Thyroid gland (tissue), 4 donors: ENCODE data around the gene CDCA8. TPM values are rescaled to one million over a fixed set of nuclear protein-coding genes. Genes with fewer than 3 reads are reported as not detected.

Experiments
- DNase-seq, 2 donors: peaks; one replicate each; pipeline ENCODE4 v3.0.0-alpha.2; 2019
- H3K27ac ChIP-seq, 3 donors: fragments of 200-600 bp; sonication (generic); 1 replicate in 2 of 3; 2 replicates in 1 of 3; pipeline ENCODE4 v1.5.1; 2016 to 2019; ENCODE audit warnings: mild to moderate bottlenecking in 1 of 3, moderate library complexity in 1 of 3
- H3K27me3 ChIP-seq: fragments of 200-600 bp; sonication (generic); one replicate; pipeline ENCODE4 v1.5.1; 2019
- H3K36me3 ChIP-seq, 2 donors: fragments of 200-600 bp; sonication (generic); one replicate each; pipeline ENCODE4 v1.5.1; 2016 to 2019
- H3K4me1 ChIP-seq, 2 donors: fragments of 200-600 bp; sonication (generic); one replicate each; pipeline ENCODE4 v1.5.1; 2017 to 2019
- H3K4me3 ChIP-seq, 3 donors: fragments of 200-600 bp; sonication (generic); replicated peaks in 1 of 3; 1 replicate in 2 of 3; 2 replicates in 1 of 3; pipeline ENCODE4 v1.5.1; 2016; ENCODE audit warnings: mild to moderate bottlenecking in 1 of 3
- H3K9me3 ChIP-seq: fragments of 200-600 bp; sonication (generic); one replicate; pipeline ENCODE4 v1.5.1; 2017
- CTCF ChIP-seq, 6 experiments: fragments of 200-600 bp in 3 of 6; fragments of 450-650 bp in 3 of 6; sonication (generic) in 3 of 6; IDR thresholded peaks; one replicate each; pipeline ENCODE4 v1.5.1; 2016 to 2019; ENCODE audit warnings: antibody characterized with exemption in 6 of 6, mild to moderate bottlenecking in 2 of 6, inconsistent platforms in 1 of 6, moderate library complexity in 1 of 6
- POLR2A ChIP-seq, 2 donors: fragments of 450-650 bp; IDR thresholded peaks; one replicate each; pipeline ENCODE4 v1.6.1; 2017; ENCODE audit warnings: antibody characterized with exemption in 2 of 2, mild to moderate bottlenecking in 2 of 2, moderate library complexity in 1 of 2
- WGBS, 2 donors: methylation state at CpG; one replicate each; pipeline ENCODE4 v1.1.5; 2017; 5-methylcytosine and 5-hydroxymethylcytosine counted together
- intact Hi-C: fragments of 100-400 bp; cut with DNase I; formaldehyde crosslinking; loops from one replicate; pipeline ENCODE4 v1.15.1; 2023
- total RNA-seq, 4 donors: library from RNA; depleted of rRNA; stranded (reverse); fragments of >200 nt; gene quantifications; one replicate each; pipeline ENCODE4 v1.2.3, GENCODE V29; 2016

CDCA8 gene
- total RNA-seq, 4 donors from 2014 or later: 0.33 to 1.2 (median 0.81) TPM

- Histone ChIP-seq H3K4me1 (no peaks in the 10 kb centered on the region), H3K4me3 (no peak overlapping the region), H3K36me3 (no peaks in the 10 kb centered on the region), H3K27me3 (no peaks in the 10 kb centered on the region), H3K9me3 (no peaks in the 10 kb centered on the region), H3K27ac (no peak overlapping the region)
- DNase-seq: no peak
- TF ChIP-seq POLR2A (IDR thresholded peaks at IDR 0.05): no peak
- intact Hi-C loops: no loop called here
- 79 to 81% methylated on average over 13 of the region's 14 CpGs for WGBS, 2 donors
Measured at GRCh38 chr1:37657620-37658412, 34.5 kb upstream of the CDCA8 start.

GRCh38 chr1:37658486-37658885 is 33.8 kb upstream of the CDCA8 start:
- intact Hi-C loops: no loop called here
- H3K9me3 ChIP-seq: no peaks in the 10 kb centered on the region
- TF ChIP-seq POLR2A (IDR thresholded peaks at IDR 0.05) (no peak), CTCF (IDR thresholded peaks at IDR 0.05) (no peak)
- no peaks in the 10 kb centered on the region for H3K27me3 ChIP-seq
- no peak overlapping the region for H3K27ac ChIP-seq
- WGBS, 2 donors: 83 to 92% methylated on average over 6 of the region's 6 CpGs
- H3K36me3 ChIP-seq: no peaks in the 10 kb centered on the region
- no peaks in the 10 kb centered on the region for H3K4me1 ChIP-seq
- H3K4me3 ChIP-seq: no peak overlapping the region
- DNase-seq: no peak

- no peaks in the 10 kb centered on the region for H3K27me3 ChIP-seq
- intact Hi-C loops: no loop called here
- no peak for DNase-seq
- TF ChIP-seq POLR2A (IDR thresholded peaks at IDR 0.05): no peak
- no peak for TF ChIP-seq CTCF (IDR thresholded peaks at IDR 0.05)
- no peak overlapping the region for H3K27ac ChIP-seq
- H3K9me3 ChIP-seq: no peaks in the 10 kb centered on the region
- no peaks in the 10 kb centered on the region for H3K36me3 ChIP-seq
- no peaks in the 10 kb centered on the region for H3K4me1 ChIP-seq
- no peak overlapping the region for H3K4me3 ChIP-seq
- 23 to 31% methylated on average over 8 to 9 of the region's 10 CpGs for WGBS, 2 donors
Measured at GRCh38 chr1:37660664-37661063, 31.7 kb upstream of the CDCA8 start.

GRCh38 chr1:37661401-37661800 is 30.9 kb upstream of the CDCA8 start:
- intact Hi-C loops: no loop called here
- TF ChIP-seq POLR2A (IDR thresholded peaks at IDR 0.05) (no peak), CTCF (IDR thresholded peaks at IDR 0.05) (no peak)
- H3K27me3 ChIP-seq: no peaks in the 10 kb centered on the region
- no peaks in the 10 kb centered on the region for H3K36me3 ChIP-seq
- H3K4me3 ChIP-seq: no peak overlapping the region
- no peak overlapping the region for H3K27ac ChIP-seq
- DNase-seq: no peak
- 51 to 62% methylated on average over 7 to 9 of the region's 9 CpGs for WGBS, 2 donors
- no peaks in the 10 kb centered on the region for H3K9me3 ChIP-seq
- H3K4me1 ChIP-seq: no peaks in the 10 kb centered on the region

GRCh38 chr1:37662031-37662755 is 30.1 kb upstream of the CDCA8 start:
- H3K27me3 ChIP-seq: no peaks in the 10 kb centered on the region
- H3K4me1 ChIP-seq: no peaks in the 10 kb centered on the region
- intact Hi-C loops: no loop called here
- H3K27ac ChIP-seq: no peak overlapping the region
- no peaks in the 10 kb centered on the region for H3K9me3 ChIP-seq
- no peak for TF ChIP-seq POLR2A (IDR thresholded peaks at IDR 0.05)
- TF ChIP-seq CTCF (IDR thresholded peaks at IDR 0.05): no peak
- DNase-seq: no peak
- WGBS, 2 donors: 75 to 78% methylated on average over 8 to 9 of the region's 11 CpGs
- H3K36me3 ChIP-seq: no peaks in the 10 kb centered on the region
- no peak overlapping the region for H3K4me3 ChIP-seq
